Right kidney (tissue), 1 donor: ENCODE results near the gene TTC13.

Source experiments
- DNase-seq: peaks from one replicate; pipeline ENCODE4 v3.0.0-alpha.2; 2016

TTC13 gene

GRCh38 chr1:230948903-230949302, 29.8 kb downstream of the TTC13 start:
- DNase-seq: no peak

- DNase-seq: no peak
Measured at GRCh38 chr1:230948301-230948700, 30.4 kb downstream of the TTC13 start.

GRCh38 chr1:230943048-230943593, 35.5 kb downstream of the TTC13 start:
- DNase-seq: no peak

GRCh38 chr1:230940848-230941247, 37.8 kb downstream of the TTC13 start:
- DNase-seq: no peak

GRCh38 chr1:230939806-230940489, 38.7 kb downstream of the TTC13 start:
- DNase-seq: no peak

- no peak for DNase-seq
Measured at GRCh38 chr1:230938924-230939368, 39.7 kb downstream of the TTC13 start.

- no peak for DNase-seq
Measured at GRCh38 chr1:230937371-230937770, 41.3 kb downstream of the TTC13 start.

- DNase-seq: no peak
Measured at GRCh38 chr1:230936475-230936874, 42.2 kb downstream of the TTC13 start.

GRCh38 chr1:230935852-230936251, 42.8 kb downstream of the TTC13 start:
- DNase-seq: no peak

GRCh38 chr1:230930986-230931385, 47.7 kb downstream of the TTC13 start:
- no peak for DNase-seq

GRCh38 chr1:230926182-230926581, 52.5 kb downstream of the TTC13 start:
- no peak for DNase-seq

- DNase-seq: no peak
Measured at GRCh38 chr1:230925608-230926007, 53.1 kb downstream of the TTC13 start.

- DNase-seq: no peak
Measured at GRCh38 chr1:230923176-230923575, 55.5 kb downstream of the TTC13 start.

- DNase-seq: no peak
Measured at GRCh38 chr1:230922620-230923019, 56.0 kb downstream of the TTC13 start.

- DNase-seq: no peak
Measured at GRCh38 chr1:230919207-230919606, 59.5 kb downstream of the TTC13 start.

GRCh38 chr1:230917284-230918135, 61.2 kb downstream of the TTC13 start:
- DNase-seq: peak; percentile 28

GRCh38 chr1:230916587-230917283, 61.9 kb downstream of the TTC13 start:
- no peak for DNase-seq

- DNase-seq: no peak
Measured at GRCh38 chr1:230915078-230915477, 63.6 kb downstream of the TTC13 start.

GRCh38 chr1:230913496-230913895, 65.2 kb downstream of the TTC13 start:
- DNase-seq: no peak

GRCh38 chr1:230910755-230911117, 67.9 kb downstream of the TTC13 start:
- no peak for DNase-seq

GRCh38 chr1:230909974-230910754, 68.5 kb downstream of the TTC13 start:
- DNase-seq: peak; percentile 12
